HG03469 (cell line): ENCODE data around the gene ACOXL.

ENCODE experiments used
- ATAC-seq: cut with Tn5 transposase; IDR thresholded peaks from one replicate; pipeline ENCODE4 v1.9.1; 2021; ENCODE audit warnings: mild to moderate bottlenecking, moderate library complexity, moderate number of reproducible peaks; ENCODE audit not compliant: unreplicated experiment

Gene ACOXL

GRCh38 chr2:110872521-110872920 lies 140.1 kb downstream of the ACOXL start:
- ATAC-seq = no peak

GRCh38 chr2:110873056-110873502 lies 140.7 kb downstream of the ACOXL start:
- no peak for ATAC-seq

- ATAC-seq = no peak
These were observed 141.5 kb downstream of the ACOXL start for GRCh38 chr2:110873597-110874452.

GRCh38 chr2:110874453-110875383 lies 142.3 kb downstream of the ACOXL start:
- ATAC-seq = no peak

GRCh38 chr2:110875384-110875725 lies 143.0 kb downstream of the ACOXL start:
- no peak for ATAC-seq

- ATAC-seq = no peak
These were observed 144.0 kb downstream of the ACOXL start for GRCh38 chr2:110876167-110876999.

- no peak for ATAC-seq
These were observed 144.9 kb downstream of the ACOXL start for GRCh38 chr2:110877031-110877827.

GRCh38 chr2:110878150-110878549 lies 145.8 kb downstream of the ACOXL start:
- ATAC-seq = no peak

GRCh38 chr2:110881908-110882307 lies 149.5 kb downstream of the ACOXL start:
- ATAC-seq = no peak

GRCh38 chr2:110883406-110883805 lies 151.0 kb downstream of the ACOXL start:
- ATAC-seq = no peak

GRCh38 chr2:110885256-110885655 lies 152.9 kb downstream of the ACOXL start:
- no peak for ATAC-seq

- no peak for ATAC-seq
These were observed 154.6 kb downstream of the ACOXL start for GRCh38 chr2:110886826-110887573.

- no peak for ATAC-seq
These were observed 156.0 kb downstream of the ACOXL start for GRCh38 chr2:110888411-110888810.

- ATAC-seq = no peak
These were observed 159.3 kb downstream of the ACOXL start for GRCh38 chr2:110891626-110892025.

- ATAC-seq = no peak
These were observed 163.9 kb downstream of the ACOXL start for GRCh38 chr2:110896226-110896625.

GRCh38 chr2:110897966-110898365 lies 165.6 kb downstream of the ACOXL start:
- no peak for ATAC-seq

GRCh38 chr2:110900191-110900590 lies 167.8 kb downstream of the ACOXL start:
- no peak for ATAC-seq

- ATAC-seq = no peak
These were observed 171.2 kb downstream of the ACOXL start for GRCh38 chr2:110903548-110903947.

GRCh38 chr2:110904116-110904778 lies 171.9 kb downstream of the ACOXL start:
- no peak for ATAC-seq
